Aorta (tissue), 5 donors: ENCODE measurements around the gene WDFY4. TPM values are rescaled to one million over a fixed set of nuclear protein-coding genes. Genes with fewer than 3 reads are reported as not detected.

ENCODE experiments used
- ATAC-seq: fragments of 200-7000 bp; cut with Tn5 transposase; one replicate; pipeline ENCODE4 v1.9.1; 2022; ENCODE audit warnings: moderate library complexity; ENCODE audit not compliant: low FRiP score
- DNase-seq, 2 donors: peaks; one replicate each; pipeline ENCODE4 v3.0.0-alpha.2; 2020
- H3K27ac ChIP-seq, 2 donors: one replicate each; pipeline ENCODE4 v1.5.1; 2013; ENCODE audit warnings: low read length in 2 of 2, mild to moderate bottlenecking in 2 of 2, moderate library complexity in 2 of 2, control low read depth in 1 of 2, inconsistent platforms in 1 of 2, low read depth in 1 of 2
- H3K27me3 ChIP-seq, 2 donors: one replicate each; pipeline ENCODE4 v1.6.1; 2013; ENCODE audit warnings: control low read depth in 1 of 2, low read length in 1 of 2, mild to moderate bottlenecking in 1 of 2, moderate library complexity in 1 of 2; ENCODE audit not compliant: insufficient read depth in 2 of 2, control insufficient read depth in 1 of 2
- H3K36me3 ChIP-seq, 2 donors: one replicate each; pipeline ENCODE4 v1.6.1; 2013; ENCODE audit warnings: control low read depth in 1 of 2, low read length in 1 of 2, mild to moderate bottlenecking in 1 of 2; ENCODE audit not compliant: insufficient read depth in 2 of 2, control insufficient read depth in 1 of 2
- H3K4me1 ChIP-seq, 2 donors: one replicate each; pipeline ENCODE4 v1.6.1; 2013; ENCODE audit warnings: low read length in 2 of 2, control low read depth in 1 of 2, mild to moderate bottlenecking in 1 of 2, moderate library complexity in 1 of 2; ENCODE audit not compliant: insufficient read depth in 2 of 2, control insufficient read depth in 1 of 2
- H3K4me3 ChIP-seq, 2 donors: one replicate each; pipeline ENCODE4 v1.5.1; 2013; ENCODE audit warnings: low read length in 2 of 2, control low read depth in 1 of 2, mild to moderate bottlenecking in 1 of 2
- H3K9me3 ChIP-seq: one replicate; pipeline ENCODE4 v1.6.1; 2013; ENCODE audit warnings: mild to moderate bottlenecking, low read length; ENCODE audit not compliant: control insufficient read depth
- WGBS, 2 donors: extraction: QIAGEN DNeasy Blood & Tissue Kit; methylation state at CpG; one replicate each; pipeline ENCODE4 v1.1.7; 2013; 5-methylcytosine and 5-hydroxymethylcytosine counted together
- intact Hi-C, 2 donors: fragments of 100-400 bp; cut with DNase I; formaldehyde crosslinking; loops; one replicate each; pipeline versions ENCODE4 v1.14.2 to v1.15.0; 2022
- polyA plus RNA-seq, 2 donors: library from polyadenylated mRNA; stranded (reverse); fragments of 200-250 nt; gene quantifications; one replicate each; pipeline ENCODE4 v1.2.3, GENCODE V29; 2013
- total RNA-seq, 2 donors: library from RNA; stranded (reverse); fragmentation: NEBNext Ultra II Directional; extraction: Animal tissue kit (Norgen Biotek cat#: 25700); gene quantifications; one replicate each; pipeline ENCODE4 v1.2.1, GENCODE V29; 2021
- donor health status: healthy with polysubstance abuse.
- donor health status: Bipolar disorder and iron deficiency.
- donor health status: DM: no; HTN: no; CAD: no.
- donor health status: DM: no; HTN: no; CAD: no.
- donor health status: DM: yes; HTN: yes; CAD: no.

The WDFY4 gene
- total and polyA plus RNA-seq, 4 donors, result 0.54 to 15.0 (median 4.6) TPM

DNA sequence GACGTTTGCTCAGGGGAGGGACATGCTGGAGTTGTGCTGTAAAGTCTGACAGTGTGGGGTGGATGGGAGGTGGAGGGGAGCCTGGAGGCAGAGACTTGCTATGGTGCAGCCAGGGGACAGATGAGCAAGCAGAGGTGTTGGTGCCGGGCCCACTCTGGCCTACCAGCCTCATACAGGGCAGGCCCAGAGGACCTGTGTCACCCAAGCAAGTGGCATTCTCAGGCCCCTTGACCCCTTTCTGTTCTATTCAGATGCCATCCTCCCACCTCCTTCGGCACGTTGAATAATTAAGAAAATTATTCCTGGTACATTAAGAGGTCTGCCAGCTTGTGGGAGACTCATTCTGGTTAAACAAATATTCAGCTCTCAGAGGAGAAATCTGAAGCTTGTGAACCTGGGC, 8.5 kb downstream of the WDFY4 start:
- H3K4me3 ChIP-seq, result no peak overlapping the region
- no peaks in the 10 kb centered on the region for H3K36me3 ChIP-seq
- H3K9me3 ChIP-seq, result no peaks in the 10 kb centered on the region
- ATAC-seq (no peak), DNase-seq (no peak)
- 54 to 60% methylated on average over 4 of the region's 4 CpGs for WGBS, 2 donors
- H3K27ac ChIP-seq, result no peak overlapping the region
- no peaks in the 10 kb centered on the region for H3K27me3 ChIP-seq
- intact Hi-C loops, result no loop called here
- no peaks in the 10 kb centered on the region for H3K4me1 ChIP-seq

DNA sequence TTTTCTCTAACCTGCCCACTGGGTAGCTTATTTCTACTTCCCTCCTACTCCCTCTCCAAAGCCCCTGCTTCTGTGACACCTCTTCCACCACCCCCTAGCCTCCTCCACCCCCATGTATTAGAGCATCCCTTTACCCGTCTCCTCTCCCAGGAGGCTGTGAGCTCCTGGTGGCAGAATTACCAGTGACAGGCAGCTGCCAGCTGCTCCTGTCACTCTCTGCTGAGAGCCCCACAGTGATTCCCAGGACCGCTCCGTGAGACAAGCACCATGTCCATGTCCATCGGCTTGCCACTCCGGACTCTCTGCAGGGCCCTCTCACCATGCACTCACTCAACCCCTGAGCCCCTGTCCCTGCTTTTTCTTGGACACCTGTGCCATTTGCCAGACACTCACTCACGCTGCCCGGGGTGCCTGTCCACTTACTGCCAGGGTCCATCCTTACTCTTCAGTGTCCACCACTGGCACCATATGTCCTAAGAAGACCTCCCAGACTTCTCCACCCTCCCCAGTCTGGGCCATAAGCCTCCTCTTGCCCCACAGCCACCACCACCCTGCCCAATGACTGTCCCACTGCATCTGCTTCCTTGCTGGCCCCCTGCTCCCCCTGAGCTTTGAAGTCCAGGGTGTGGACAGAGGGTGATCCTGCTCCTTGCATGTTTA, 9.8 kb downstream of the WDFY4 start:
- Histone ChIP-seq H3K4me3 (no peak overlapping the region), H3K4me1 (no peaks in the 10 kb centered on the region), H3K9me3 (no peaks in the 10 kb centered on the region), H3K27me3 (no peaks in the 10 kb centered on the region), H3K27ac (no peak overlapping the region), H3K36me3 (no peaks in the 10 kb centered on the region)
- DNase-seq (no peak), ATAC-seq (no peak)
- WGBS, 2 donors, result 96 to 97% methylated on average over 7 of the region's 7 CpGs
- intact Hi-C loops, result no loop called here

DNA sequence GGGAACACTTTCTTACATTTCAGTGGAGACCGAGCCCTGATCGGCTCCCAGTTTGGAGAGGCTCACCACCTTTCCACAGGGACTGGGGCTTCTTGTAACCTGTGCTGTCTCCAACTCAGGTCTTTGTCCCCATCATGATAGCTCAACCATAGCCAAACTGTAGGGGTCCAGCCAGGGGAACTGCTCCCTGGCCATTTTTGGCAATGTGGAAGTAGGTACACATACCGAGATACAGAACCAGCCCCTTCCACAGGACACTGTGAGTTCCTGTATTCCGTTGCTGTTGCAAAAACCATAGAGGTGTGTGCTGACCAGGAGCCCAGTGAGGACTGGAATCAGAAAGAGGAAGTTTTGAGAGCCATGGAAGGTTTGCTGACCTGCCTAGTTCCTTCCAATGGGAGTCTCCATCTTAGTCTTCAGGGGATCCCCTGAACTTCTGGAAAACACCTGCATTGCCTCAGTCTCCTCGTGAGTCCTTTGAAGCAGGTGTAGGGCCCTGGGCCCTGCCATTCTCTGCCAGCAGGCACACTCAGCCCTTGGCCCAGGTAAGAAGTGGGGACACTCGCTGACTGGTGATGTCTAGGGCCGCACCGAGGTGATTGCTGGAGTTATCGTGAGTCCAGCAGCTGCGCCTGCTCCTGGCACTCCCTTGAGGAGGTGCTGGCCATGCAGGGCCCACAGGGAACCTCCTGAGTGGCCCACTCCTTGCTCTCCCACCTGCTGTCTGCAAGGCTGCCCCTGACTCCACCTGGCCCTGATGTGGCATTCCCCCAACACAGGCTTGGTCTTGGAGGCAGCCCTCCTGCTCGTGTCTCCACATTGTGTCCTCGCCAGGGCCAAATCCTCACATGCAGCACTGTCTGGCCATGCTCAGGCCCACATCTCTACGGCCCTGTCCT, 11.2 kb downstream of the WDFY4 start:
- ATAC-seq (no peak), DNase-seq (no peak)
- Histone ChIP-seq H3K36me3 (no peaks in the 10 kb centered on the region), H3K27me3 (no peaks in the 10 kb centered on the region), H3K4me1 (no peaks in the 10 kb centered on the region), H3K4me3 (no peak overlapping the region), H3K9me3 (no peaks in the 10 kb centered on the region), H3K27ac (no peak overlapping the region)
- 93 to 95% methylated on average over 13 of the region's 13 CpGs for whole genome bisulfite sequencing, 2 donors
- intact Hi-C loops, result no loop called here

DNA sequence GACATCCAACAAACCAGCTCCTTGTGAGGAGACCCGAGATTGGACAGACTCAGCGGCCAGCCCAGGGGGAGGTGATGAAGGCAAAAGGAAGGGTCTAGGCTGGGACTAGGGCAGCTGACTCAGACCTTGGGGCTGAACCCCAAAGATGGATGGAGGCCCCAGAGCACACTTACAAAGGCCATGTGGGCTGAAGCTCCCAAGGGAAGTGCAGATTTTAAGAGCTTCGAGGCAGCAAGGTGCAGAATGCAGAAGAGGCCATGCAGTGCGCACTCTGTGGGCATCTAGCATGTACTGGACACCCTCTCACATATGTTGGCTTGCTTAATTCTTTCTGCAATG, 11.8 kb downstream of the WDFY4 start:
- no peak for DNase-seq

DNA sequence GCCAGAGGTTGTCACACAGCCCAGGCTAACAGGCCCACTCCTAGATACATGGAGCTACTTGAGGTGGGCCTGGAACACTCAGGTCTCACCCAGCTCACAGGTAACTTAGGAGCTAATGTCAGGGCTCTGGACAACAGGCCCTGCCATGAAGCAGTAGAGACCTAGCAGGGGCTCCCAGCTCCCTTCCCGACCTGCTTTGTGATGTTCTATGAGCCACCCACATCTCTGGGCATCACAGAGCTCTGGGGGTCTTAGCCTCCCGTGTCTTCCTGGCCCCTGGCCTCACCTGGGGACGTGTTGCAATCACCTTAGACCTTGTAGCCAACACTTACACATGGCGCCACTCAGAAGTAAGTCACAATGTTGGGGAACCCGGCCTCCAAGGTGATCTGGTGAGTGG, 12.4 kb downstream of the WDFY4 start:
- intact Hi-C loops, result no loop called here
- H3K36me3 ChIP-seq, result no peaks in the 10 kb centered on the region
- 93 to 94% methylated on average over 5 of the region's 5 CpGs for WGBS, 2 donors
- H3K27me3 ChIP-seq, result no peaks in the 10 kb centered on the region
- ATAC-seq (no peak), DNase-seq (no peak)
- H3K27ac ChIP-seq, result no peak overlapping the region
- H3K4me3 ChIP-seq, result no peak overlapping the region
- no peaks in the 10 kb centered on the region for H3K9me3 ChIP-seq
- no peaks in the 10 kb centered on the region for H3K4me1 ChIP-seq

More for the DNA sequence above, 11.8 kb downstream of the WDFY4 start:
- 96% methylated on average over 4 of the region's 4 CpGs for WGBS, 2 donors
- no peaks in the 10 kb centered on the region for H3K27me3 ChIP-seq
- ATAC-seq, result no peak
- no peaks in the 10 kb centered on the region for H3K4me1 ChIP-seq
- intact Hi-C loops, result no loop called here
- no peak overlapping the region for H3K27ac ChIP-seq
- no peaks in the 10 kb centered on the region for H3K9me3 ChIP-seq
- H3K4me3 ChIP-seq, result no peak overlapping the region
- no peaks in the 10 kb centered on the region for H3K36me3 ChIP-seq

DNA sequence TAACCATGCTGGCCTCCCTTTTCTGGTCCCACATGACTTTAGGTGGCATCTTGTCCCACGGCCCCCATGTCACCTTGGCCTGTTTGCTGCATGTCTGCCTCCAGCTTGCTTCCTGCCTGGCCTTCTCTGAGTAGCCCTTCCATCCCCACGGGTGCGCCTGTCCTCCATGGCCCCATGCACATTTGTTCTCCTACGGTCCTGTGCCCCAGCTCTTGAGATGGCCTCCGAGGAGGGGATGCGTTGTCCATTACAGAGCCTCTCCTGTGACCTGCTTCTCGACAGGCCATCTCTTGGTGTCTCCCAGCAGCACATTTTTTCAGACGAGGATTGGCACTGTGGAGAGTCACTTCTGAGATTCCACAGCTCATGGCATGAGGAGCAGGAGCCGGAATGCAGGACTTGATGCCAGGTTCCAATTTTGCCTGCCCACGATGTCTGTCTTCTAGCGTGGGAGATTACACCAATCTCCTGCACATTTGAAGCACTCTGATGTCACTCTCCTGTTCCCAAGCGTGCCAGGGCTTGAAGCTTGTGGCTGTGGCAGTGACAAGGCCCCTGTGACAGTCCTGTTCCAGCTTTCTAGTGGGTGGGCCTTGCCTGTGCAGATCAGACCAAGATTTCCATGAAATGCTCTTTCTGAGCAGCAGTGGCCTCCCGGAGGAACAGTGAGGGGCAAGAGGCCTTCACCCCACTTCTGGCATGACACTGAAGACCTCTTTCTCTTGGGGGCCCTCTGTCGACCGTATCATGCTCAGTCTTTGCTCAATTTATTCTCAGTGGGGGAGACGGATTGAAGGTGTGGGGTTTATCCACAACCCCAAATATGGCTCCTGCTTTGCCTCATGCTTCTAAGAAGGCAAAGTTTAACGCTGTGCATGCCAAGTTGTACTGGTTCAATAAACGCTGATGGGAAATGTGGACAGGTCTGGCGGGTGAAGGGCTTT, 13.4 kb downstream of the WDFY4 start:
- 74 to 76% methylated on average over 19 of the region's 19 CpGs for WGBS, 2 donors
- H3K9me3 ChIP-seq, result no peaks in the 10 kb centered on the region
- H3K4me3 ChIP-seq, result no peak overlapping the region
- DNase-seq (no peak), ATAC-seq (no peak)
- no peaks in the 10 kb centered on the region for H3K36me3 ChIP-seq
- H3K4me1 ChIP-seq, result no peaks in the 10 kb centered on the region
- H3K27me3 ChIP-seq, result no peaks in the 10 kb centered on the region
- H3K27ac ChIP-seq, result no peak overlapping the region
- intact Hi-C loops, result no loop called here

DNA sequence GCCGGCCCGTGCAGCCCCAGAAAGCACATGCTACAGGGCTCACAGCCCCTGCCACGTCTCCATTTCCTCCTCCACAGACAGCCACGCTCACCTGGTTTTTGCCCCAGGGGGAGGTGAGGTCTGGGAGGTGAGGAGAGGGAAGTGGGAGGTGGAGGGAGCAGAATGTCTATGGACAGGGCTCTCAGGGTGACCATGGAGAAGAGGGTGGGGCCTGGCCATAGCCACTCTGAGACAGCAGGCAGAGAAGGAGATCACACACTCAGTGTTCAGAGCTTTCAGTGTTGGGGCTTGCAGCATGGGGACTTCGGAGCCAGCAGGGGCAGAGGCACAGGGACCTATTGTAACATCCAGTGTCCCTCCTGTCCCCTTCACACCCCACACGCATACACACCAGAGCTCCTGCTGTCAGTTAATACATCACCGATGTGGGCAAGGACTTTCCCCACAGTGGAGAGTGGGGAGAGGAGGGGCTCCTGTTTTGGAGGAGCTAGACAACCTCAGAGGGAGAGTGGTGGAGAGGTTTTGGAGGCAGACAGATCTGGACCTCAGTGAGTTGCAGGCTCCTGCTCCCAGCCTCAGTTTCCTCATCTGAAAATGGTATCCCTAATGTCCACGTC, 14.4 kb downstream of the WDFY4 start:
- WGBS, 2 donors, result 89 to 90% methylated on average over 8 of the region's 8 CpGs
- Histone ChIP-seq H3K9me3 (no peaks in the 10 kb centered on the region), H3K36me3 (no peaks in the 10 kb centered on the region), H3K4me1 (no peaks in the 10 kb centered on the region), H3K27me3 (no peaks in the 10 kb centered on the region), H3K4me3 (no peak overlapping the region), H3K27ac (no peak overlapping the region)
- intact Hi-C loops, result no loop called here
- no peak for DNase-seq
- ATAC-seq, result no peak

DNA sequence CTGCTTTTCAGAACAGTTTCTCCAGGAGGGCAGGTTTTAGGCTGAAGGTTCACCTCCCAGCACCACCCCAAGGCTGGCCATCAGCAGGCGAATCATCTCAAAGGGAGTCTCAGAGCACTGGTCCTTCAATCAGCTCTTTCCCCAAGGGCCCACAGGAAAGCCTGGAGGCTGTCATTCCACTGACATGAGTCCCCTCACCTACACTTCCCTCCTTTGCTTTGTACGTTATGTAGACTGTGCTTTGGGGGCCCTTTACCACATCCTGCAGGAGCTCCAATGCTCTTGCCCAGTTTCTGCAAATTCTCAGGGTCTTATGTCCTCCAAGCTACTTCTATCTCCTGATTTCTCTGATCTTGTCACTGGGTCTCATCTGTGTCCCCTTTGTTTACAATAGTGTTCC, 15.4 kb downstream of the WDFY4 start:
- intact Hi-C loops, result no loop called here
- 84 to 92% methylated on average over 2 of the region's 2 CpGs for WGBS, 2 donors
- no peaks in the 10 kb centered on the region for H3K9me3 ChIP-seq
- no peak overlapping the region for H3K4me3 ChIP-seq
- no peaks in the 10 kb centered on the region for H3K36me3 ChIP-seq
- H3K27ac ChIP-seq, result no peak overlapping the region
- ATAC-seq (no peak), DNase-seq (no peak)
- H3K27me3 ChIP-seq, result no peaks in the 10 kb centered on the region
- H3K4me1 ChIP-seq, result no peaks in the 10 kb centered on the region
